B cell (primary cell): ENCODE data around the gene PAF1.

Source experiments
- EZH2 ChIP-seq: IDR thresholded peaks from 2 replicates; pipeline ENCODE4 v1.6.1; 2012; ENCODE audit warnings: borderline replicate concordance, low read depth, mild to moderate bottlenecking, moderate library complexity, low read length; ENCODE audit not compliant: insufficient read depth, poor library complexity, severe bottlenecking
- TF ChIP-seq, protein P1 (sequence below): fragments of 200-600 bp; IDR thresholded peaks from one replicate; pipeline ENCODE4 v1.8.0; 2022; ENCODE audit warnings: antibody characterized with exemption, mild to moderate bottlenecking

DNA sequence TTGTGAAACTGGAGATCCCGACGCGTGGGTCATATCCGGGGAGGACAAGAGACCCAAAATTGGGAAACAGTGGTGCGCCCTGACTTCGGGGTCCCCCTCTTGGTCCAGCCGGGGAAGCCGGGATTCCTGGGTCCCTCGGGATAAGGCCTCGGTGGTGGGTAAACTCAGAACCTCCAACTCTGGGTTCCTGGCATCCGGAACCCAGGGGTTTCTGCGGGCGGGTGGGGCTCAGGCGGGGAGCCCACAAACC is 16.4 kb upstream of the PAF1 start:
- no peak for TF ChIP-seq EZH2
- TF ChIP-seq, protein P1, sequence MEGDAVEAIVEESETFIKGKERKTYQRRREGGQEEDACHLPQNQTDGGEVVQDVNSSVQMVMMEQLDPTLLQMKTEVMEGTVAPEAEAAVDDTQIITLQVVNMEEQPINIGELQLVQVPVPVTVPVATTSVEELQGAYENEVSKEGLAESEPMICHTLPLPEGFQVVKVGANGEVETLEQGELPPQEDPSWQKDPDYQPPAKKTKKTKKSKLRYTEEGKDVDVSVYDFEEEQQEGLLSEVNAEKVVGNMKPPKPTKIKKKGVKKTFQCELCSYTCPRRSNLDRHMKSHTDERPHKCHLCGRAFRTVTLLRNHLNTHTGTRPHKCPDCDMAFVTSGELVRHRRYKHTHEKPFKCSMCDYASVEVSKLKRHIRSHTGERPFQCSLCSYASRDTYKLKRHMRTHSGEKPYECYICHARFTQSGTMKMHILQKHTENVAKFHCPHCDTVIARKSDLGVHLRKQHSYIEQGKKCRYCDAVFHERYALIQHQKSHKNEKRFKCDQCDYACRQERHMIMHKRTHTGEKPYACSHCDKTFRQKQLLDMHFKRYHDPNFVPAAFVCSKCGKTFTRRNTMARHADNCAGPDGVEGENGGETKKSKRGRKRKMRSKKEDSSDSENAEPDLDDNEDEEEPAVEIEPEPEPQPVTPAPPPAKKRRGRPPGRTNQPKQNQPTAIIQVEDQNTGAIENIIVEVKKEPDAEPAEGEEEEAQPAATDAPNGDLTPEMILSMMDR, result no peak
